GM12891 (cell line): ENCODE results near the gene POLR2E.
"Not testable (repeated sequence)": the region's sequence is repeated elsewhere in the genome, so short reads cannot be mapped to it uniquely, and the experiment has no call there.

Experiments used
- POLR2A ChIP-seq: IDR thresholded peaks from 2 replicates; pipeline ENCODE4 v1.6.1; 2011; ENCODE audit warnings: low read depth, low read length, control low read depth
- POLR2AphosphoS5 ChIP-seq: IDR thresholded peaks from 2 replicates; pipeline ENCODE4 v1.6.1; 2011; ENCODE audit warnings: low read depth, low read length, control low read depth
- TAF1 ChIP-seq: IDR thresholded peaks from 2 replicates; pipeline ENCODE4 v1.6.1; 2011; ENCODE audit warnings: low read depth, low read length, control low read depth

GRCh38 chr19:1129084-1129483 is 33.9 kb upstream of the POLR2E start:
- not testable (repeated sequence) for TF ChIP-seq POLR2AphosphoS5, TAF1, POLR2A
